Kidney (tissue), 14 donors: ENCODE results near the gene NTMT2. TPM values are rescaled to one million over a fixed set of nuclear protein-coding genes. Genes with fewer than 3 reads are reported as not detected.
A peak's percentile ranks its signal among the peaks of the same experiment; 100 is the strongest.

Source experiments
- DNase-seq, 5 donors: peaks; one replicate each; pipeline ENCODE4 v3.0.0-alpha.2; 2013 to 2020
- FAIRE-seq: peaks from 2 replicates; lab custom pipeline; 2012; peaks lifted over from hg19 to GRCh38; lab: Jason Lieb, UNC
- H3K27ac ChIP-seq, 2 donors: one replicate each; pipeline ENCODE4 v1.7.0; 2013; ENCODE audit warnings: low read depth in 2 of 2, low read length in 2 of 2, inconsistent platforms in 1 of 2
- H3K27me3 ChIP-seq: one replicate; pipeline ENCODE4 v1.7.1; 2013; ENCODE audit warnings: low read length, inconsistent platforms; ENCODE audit not compliant: control insufficient read depth, insufficient read depth
- H3K36me3 ChIP-seq, 3 donors: one replicate each; pipeline versions ENCODE4 v1.7.0 to v1.7.1; 2013; ENCODE audit warnings: low read length in 3 of 3, control low read depth in 1 of 3, inconsistent platforms in 1 of 3; ENCODE audit not compliant: insufficient read depth in 3 of 3, control insufficient read depth in 2 of 3
- H3K4me1 ChIP-seq, 3 donors: one replicate each; pipeline versions ENCODE4 v1.7.0 to v1.7.1; 2013; ENCODE audit warnings: low read length in 3 of 3, inconsistent platforms in 1 of 3, low read depth in 1 of 3; ENCODE audit not compliant: control insufficient read depth in 2 of 3, insufficient read depth in 2 of 3
- H3K4me3 ChIP-seq, 3 donors: one replicate each; pipeline versions ENCODE4 v1.7.0 to v1.8.1; 2013; ENCODE audit warnings: low read length in 3 of 3, control low read depth in 1 of 3, inconsistent platforms in 1 of 3
- H3K9ac ChIP-seq, 3 donors: one replicate each; pipeline versions ENCODE4 v1.7.0 to v1.7.1; 2013; ENCODE audit warnings: low read length in 3 of 3, control low read depth in 1 of 3, inconsistent platforms in 1 of 3
- H3K9me3 ChIP-seq, 3 donors: one replicate each; pipeline versions ENCODE4 v1.7.0 to v1.7.1; 2013; ENCODE audit warnings: low read length in 3 of 3, control low read depth in 1 of 3, inconsistent platforms in 1 of 3; ENCODE audit not compliant: control insufficient read depth in 2 of 3, insufficient read depth in 1 of 3
- intact Hi-C: fragments of 100-400 bp; cut with DNase I; formaldehyde crosslinking; loops from one replicate; pipeline ENCODE4 v1.11.1; 2022
- polyA plus RNA-seq: library from polyadenylated mRNA; stranded (reverse); fragments of 350-450 nt; fragmentation: Illumina TruSeq; extraction: RNeasy Lipid Tissue Mini Kit (QIAGEN cat#74804); gene quantifications from one replicate; pipeline ENCODE4 v1.2.3, GENCODE V29; 2014; ENCODE audit warnings: low read depth, low replicate concordance; ENCODE audit not compliant: insufficient read depth
- total RNA-seq: library from RNA; stranded (reverse); fragmentation: NEBNext Ultra II Directional; extraction: Animal tissue kit (Norgen Biotek cat#: 25700); gene quantifications from one replicate; pipeline ENCODE4 v1.2.1, GENCODE V29; 2021
- TF ChIP-seq, protein P1 (sequence below): IDR thresholded peaks from 3 replicates; pipeline ENCODE4 v1.5.1; 2012; ENCODE audit warnings: mild to moderate bottlenecking, moderate library complexity, borderline replicate concordance; ENCODE audit not compliant: insufficient read depth; ENCODE audit errors: extremely low read depth
- donor health status: control.
- donor health status: control.
- donor health status: control.
- donor health status: control.
- donor health status: control.
- donor health status: DM: yes; HTN: yes; CAD: no.
- donor health status: Normal renal cell carcinoma (clear cell type).

NTMT2 gene
- total and polyA plus RNA-seq, 2 donors from 2014 or later, result not detected

DNA sequence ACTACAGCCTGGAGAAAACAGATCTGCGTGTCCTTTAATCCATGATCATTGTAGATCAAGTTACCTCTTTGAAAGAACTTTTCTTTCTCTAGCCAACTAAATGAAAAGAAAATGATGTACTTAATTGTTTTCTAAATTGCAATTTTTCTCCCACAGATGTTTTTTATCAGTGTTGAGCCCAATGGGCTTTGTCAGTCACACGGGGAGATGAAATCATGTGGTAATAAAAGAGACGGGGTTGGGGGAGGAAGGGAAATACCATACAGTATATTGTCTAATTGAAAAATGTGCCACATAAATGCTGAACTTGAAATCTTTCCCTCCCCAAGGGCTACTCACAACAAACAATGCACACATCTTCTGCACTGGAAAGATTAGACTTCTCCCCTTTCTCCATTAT is 58.4 kb downstream of the NTMT2 start:
- H3K27me3 ChIP-seq, result no peaks in the 10 kb centered on the region
- H3K27ac ChIP-seq, result no peak overlapping the region
- DNase-seq (peak in 2 of 5 donors; percentile 37 to 62), FAIRE-seq (no peak)
- no peaks in the 10 kb centered on the region for H3K4me1 ChIP-seq
- no peak overlapping the region for H3K9ac ChIP-seq
- no peaks in the 10 kb centered on the region for H3K9me3 ChIP-seq
- intact Hi-C loops, result no loop called here
- TF ChIP-seq, protein P1, sequence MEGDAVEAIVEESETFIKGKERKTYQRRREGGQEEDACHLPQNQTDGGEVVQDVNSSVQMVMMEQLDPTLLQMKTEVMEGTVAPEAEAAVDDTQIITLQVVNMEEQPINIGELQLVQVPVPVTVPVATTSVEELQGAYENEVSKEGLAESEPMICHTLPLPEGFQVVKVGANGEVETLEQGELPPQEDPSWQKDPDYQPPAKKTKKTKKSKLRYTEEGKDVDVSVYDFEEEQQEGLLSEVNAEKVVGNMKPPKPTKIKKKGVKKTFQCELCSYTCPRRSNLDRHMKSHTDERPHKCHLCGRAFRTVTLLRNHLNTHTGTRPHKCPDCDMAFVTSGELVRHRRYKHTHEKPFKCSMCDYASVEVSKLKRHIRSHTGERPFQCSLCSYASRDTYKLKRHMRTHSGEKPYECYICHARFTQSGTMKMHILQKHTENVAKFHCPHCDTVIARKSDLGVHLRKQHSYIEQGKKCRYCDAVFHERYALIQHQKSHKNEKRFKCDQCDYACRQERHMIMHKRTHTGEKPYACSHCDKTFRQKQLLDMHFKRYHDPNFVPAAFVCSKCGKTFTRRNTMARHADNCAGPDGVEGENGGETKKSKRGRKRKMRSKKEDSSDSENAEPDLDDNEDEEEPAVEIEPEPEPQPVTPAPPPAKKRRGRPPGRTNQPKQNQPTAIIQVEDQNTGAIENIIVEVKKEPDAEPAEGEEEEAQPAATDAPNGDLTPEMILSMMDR, result no peak
- no peaks in the 10 kb centered on the region for H3K36me3 ChIP-seq
- H3K4me3 ChIP-seq, result no peak overlapping the region

DNA sequence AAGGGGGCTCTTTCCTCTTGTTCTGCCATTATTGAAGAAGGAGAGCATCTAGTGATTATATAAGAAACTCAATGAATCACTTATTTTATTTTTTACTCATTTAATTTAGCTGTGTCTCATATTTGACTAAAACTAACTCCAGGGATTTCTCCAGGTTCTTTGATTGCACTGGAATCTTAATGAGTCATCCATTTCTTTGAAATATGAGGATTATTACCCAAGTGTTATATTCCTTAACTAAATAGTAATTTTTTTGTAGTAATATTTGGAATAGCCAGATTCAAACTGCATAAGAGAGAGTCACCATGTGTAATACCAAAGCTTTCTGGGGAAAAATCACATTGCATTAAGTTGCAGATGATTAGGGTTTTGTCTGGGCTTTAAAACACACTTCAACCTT is 59.5 kb downstream of the NTMT2 start:
- Histone ChIP-seq H3K27me3 (no peaks in the 10 kb centered on the region), H3K36me3 (no peaks in the 10 kb centered on the region), H3K4me1 (no peaks in the 10 kb centered on the region), H3K9me3 (no peaks in the 10 kb centered on the region), H3K4me3 (no peak overlapping the region), H3K27ac (no peak overlapping the region), H3K9ac (no peak overlapping the region)
- TF ChIP-seq, protein P1, result no peak
- intact Hi-C loops, result no loop called here
- no peak for DNase-seq
- no peak for FAIRE-seq

DNA sequence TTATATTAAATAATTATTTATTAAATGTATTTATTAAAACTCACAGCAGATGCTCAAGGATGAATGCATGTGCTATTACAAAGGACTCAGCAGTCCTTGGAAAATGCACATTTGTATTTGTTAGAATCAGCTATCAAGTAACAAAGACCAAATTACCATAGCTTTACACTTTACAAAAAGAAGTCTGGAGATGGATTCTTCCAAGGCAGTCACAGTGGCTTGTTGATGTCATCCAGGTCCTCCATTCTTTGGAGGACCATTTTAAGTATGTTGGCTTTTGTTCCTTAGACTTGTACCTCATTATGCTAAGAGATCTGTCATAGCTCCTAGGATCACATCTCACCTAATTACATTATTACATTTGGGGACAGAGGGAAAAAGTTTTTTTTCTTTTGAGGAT is 63.4 kb downstream of the NTMT2 start:
- Histone ChIP-seq H3K27me3 (no peaks in the 10 kb centered on the region), H3K36me3 (no peaks in the 10 kb centered on the region), H3K9me3 (no peaks in the 10 kb centered on the region), H3K4me3 (no peak overlapping the region), H3K27ac (no peak overlapping the region), H3K9ac (no peak overlapping the region), H3K4me1 (no peaks in the 10 kb centered on the region)
- intact Hi-C loops, result no loop called here
- TF ChIP-seq, protein P1, result no peak
- FAIRE-seq (no peak), DNase-seq (no peak)

DNA sequence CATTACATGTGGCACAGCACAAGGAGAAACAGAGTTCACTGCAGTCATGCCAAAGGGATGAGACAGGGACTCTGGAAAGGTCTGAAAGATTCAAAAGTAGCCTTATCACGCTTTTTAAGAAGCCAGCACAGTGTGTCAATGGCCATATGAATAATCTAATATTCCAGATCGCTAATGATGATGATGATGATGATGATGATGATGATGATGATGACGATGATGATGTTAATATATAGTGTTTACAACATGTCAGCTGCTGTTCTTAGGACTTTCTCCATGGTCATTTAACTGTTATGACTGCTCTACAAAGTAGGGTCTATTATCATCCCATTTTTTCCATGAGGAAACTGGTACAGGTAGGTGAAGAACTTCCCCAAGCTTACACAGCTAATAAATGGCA is 64.4 kb downstream of the NTMT2 start:
- H3K9ac ChIP-seq, result no peak overlapping the region
- H3K9me3 ChIP-seq, result no peaks in the 10 kb centered on the region
- FAIRE-seq, result no peak
- H3K4me1 ChIP-seq, result peaks cover 0 to 3% (median 0%) of the 10 kb centered on the region in 3 donors
- DNase-seq, result no peak
- TF ChIP-seq, protein P1, result no peak
- H3K27me3 ChIP-seq, result no peaks in the 10 kb centered on the region
- H3K36me3 ChIP-seq, result no peaks in the 10 kb centered on the region
- H3K27ac ChIP-seq, result no peak overlapping the region
- no peak overlapping the region for H3K4me3 ChIP-seq
- intact Hi-C loops, result no loop called here
